HepG2 (cell line): ENCODE data around the gene QKI. TPM values are rescaled to one million over a fixed set of nuclear protein-coding genes. Genes with fewer than 3 reads are reported as not detected.

ENCODE experiments used
- ATAC-seq: fragments of 200-7000 bp; cut with Tn5 transposase; 3 replicates; pipeline ENCODE4 v1.9.1; 2020; ENCODE audit warnings: mild to moderate bottlenecking, moderate library complexity
- BruUV-seq: library from RNA; stranded (reverse); fragments of 400-500 nt; replicated peaks from 2 replicates; lab custom pipeline; 2021; lab: Mats Ljungman, UMichigan
- CTCF ChIA-PET: fragments of 300-600 bp; formaldehyde crosslinking; extraction: SDS; loops from one replicate; lab custom pipeline; 2021; ENCODE audit warnings: low total read pairs, inconsistent platforms, low intra/inter-chr PET ratio; lab: Yijun Ruan, JAX
- POLR2A ChIA-PET: fragments of 350-600 bp; sonication (Branson Sonifier 250); formaldehyde crosslinking; loops from one replicate; lab custom pipeline; 2020; ENCODE audit warnings: antibody characterized with exemption, inconsistent platforms; lab: Yijun Ruan, JAX
- DNase-seq: peaks from one replicate; pipeline ENCODE4 v3.0.0-alpha.2; 2015; ENCODE audit warnings: low spot score
- FAIRE-seq: peaks from 3 replicates; lab custom pipeline; 2011; peaks lifted over from hg19 to GRCh38; lab: Jason Lieb, UNC
- H2AFZ ChIP-seq: one replicate; pipeline ENCODE4 v1.6.1; 2011; ENCODE audit warnings: low read length, inconsistent platforms
- H3K27ac ChIP-seq: fragments of 300-600 bp; 3 replicates; pipeline ENCODE4 v1.8.0; 2011; ENCODE audit warnings: mixed run types, mild to moderate bottlenecking, mixed read lengths, low read length, inconsistent platforms; ENCODE audit not compliant: insufficient read depth; ENCODE audit errors: extremely low read length
- H3K27me3 ChIP-seq, 2 experiments: fragments of 200-600 bp in 1 of 2; 2 replicates in 1 of 2; 3 replicates in 1 of 2; pipeline versions ENCODE4 v1.6.0 to v1.8.0; 2011; ENCODE audit warnings: low read length in 2 of 2, mild to moderate bottlenecking in 2 of 2, moderate library complexity in 2 of 2, inconsistent platforms in 1 of 2; ENCODE audit not compliant: insufficient read depth in 2 of 2, control insufficient read depth in 1 of 2
- H3K36me3 ChIP-seq, 2 experiments: fragments of 200-600 bp in 1 of 2; replicated peaks in 1 of 2; 2 replicates in 1 of 2; 3 replicates in 1 of 2; pipeline versions ENCODE4 v1.5.1 to v1.8.0; 2011; ENCODE audit warnings: low read length in 2 of 2, inconsistent platforms in 1 of 2; ENCODE audit not compliant: insufficient read depth in 2 of 2, control insufficient read depth in 1 of 2
- H3K4me1 ChIP-seq: 2 replicates; pipeline ENCODE4 v1.5.1; 2012; ENCODE audit warnings: low read length, inconsistent platforms; ENCODE audit not compliant: insufficient read depth
- H3K4me2 ChIP-seq: 2 replicates; pipeline ENCODE4 v1.6.0; 2011; ENCODE audit warnings: low read depth, low read length, inconsistent platforms
- H3K4me3 ChIP-seq, 3 experiments: fragments of 200-600 bp in 1 of 3; sonication (generic), shearing (Covaris generic) in 1 of 3; replicated peaks in 1 of 3; 2 replicates each; pipeline ENCODE4 v1.5.1; 2011 to 2016; ENCODE audit warnings: low read length in 3 of 3, inconsistent platforms in 2 of 3, low read depth in 2 of 3, mild to moderate bottlenecking in 2 of 3, control low read depth in 1 of 3, mixed read lengths in 1 of 3; ENCODE audit not compliant: insufficient read depth in 1 of 3
- H3K79me2 ChIP-seq: one replicate; pipeline ENCODE4 v1.6.1; 2011; ENCODE audit warnings: low read length, inconsistent platforms; ENCODE audit not compliant: insufficient read depth
- H3K9ac ChIP-seq: 2 replicates; pipeline ENCODE4 v1.6.0; 2011; ENCODE audit warnings: mild to moderate bottlenecking, low read depth, low read length, inconsistent platforms; ENCODE audit not compliant: insufficient read depth
- H3K9me3 ChIP-seq: 2 replicates; pipeline ENCODE4 v1.5.1; 2012; ENCODE audit warnings: mild to moderate bottlenecking, low read length
- H4K20me1 ChIP-seq: 2 replicates; pipeline ENCODE4 v1.6.0; 2011; ENCODE audit warnings: inconsistent platforms, mild to moderate bottlenecking, low read length, moderate library complexity; ENCODE audit not compliant: insufficient read depth
- CCDC6 ChIP-seq: sonication (generic); formaldehyde crosslinking; IDR thresholded peaks from 2 replicates; pipeline ENCODE4 v1.8.1; 2022; ENCODE audit warnings: mild to moderate bottlenecking, missing genetic modification reagents, moderate library complexity
- GFI1 ChIP-seq: sonication (generic); formaldehyde crosslinking; IDR thresholded peaks from 2 replicates; pipeline ENCODE4 v1.5.0; 2020; ENCODE audit warnings: missing genetic modification reagents, mild to moderate bottlenecking, borderline replicate concordance
- NR1H2 ChIP-seq: sonication (generic); formaldehyde crosslinking; IDR thresholded peaks from 2 replicates; pipeline ENCODE4 v1.8.1; 2022; ENCODE audit warnings: low read depth, missing genetic modification reagents, borderline replicate concordance
- SATB2 ChIP-seq: sonication (generic); formaldehyde crosslinking; IDR thresholded peaks from 2 replicates; pipeline ENCODE4 v1.5.0; 2020; ENCODE audit warnings: missing genetic modification reagents
- ZKSCAN1 ChIP-seq: fragments of 150-350 bp; IDR thresholded peaks from 2 replicates; pipeline ENCODE4 v1.6.1; 2014; ENCODE audit warnings: low read length
- ZNF121 ChIP-seq: sonication (generic); formaldehyde crosslinking; IDR thresholded peaks from 2 replicates; pipeline ENCODE4 v1.5.0; 2020; ENCODE audit warnings: mild to moderate bottlenecking, missing genetic modification reagents
- ZNF224 ChIP-seq: sonication (generic); formaldehyde crosslinking; IDR thresholded peaks from 2 replicates; pipeline ENCODE4 v1.5.0; 2020; ENCODE audit warnings: mild to moderate bottlenecking, missing genetic modification reagents
- ZNF761 ChIP-seq: sonication (generic); formaldehyde crosslinking; conservative IDR thresholded peaks from 2 replicates; pipeline ENCODE4 v1.4.0; 2020; ENCODE audit warnings: mild to moderate bottlenecking, missing genetic modification reagents
- ZSCAN12 ChIP-seq: sonication (generic); formaldehyde crosslinking; IDR thresholded peaks from 2 replicates; pipeline ENCODE4 v1.9.0; 2021; ENCODE audit warnings: mild to moderate bottlenecking, missing genetic modification reagents
- WGBS: methylation state at CpG from one replicate; pipeline ENCODE4 v1.1.6; 2017; ENCODE audit warnings: low lambda C conversion rate; 5-methylcytosine and 5-hydroxymethylcytosine counted together
- in situ Hi-C: cut with HindIII; loops from 2 replicates; pipeline ENCODE4 v1.10.0; 2017; ENCODE audit warnings: low pct_unique_long_range_greater_than_20kb; ENCODE audit not compliant: extremely low pct_ligation_motif_present
- intact Hi-C: fragments of 100-400 bp; cut with micrococcal nuclease; formaldehyde crosslinking; loops from one replicate; pipeline ENCODE4 v1.10.0; 2022; ENCODE audit not compliant: unreplicated experiment
- polyA plus RNA-seq, 8 experiments: library from polyadenylated mRNA; depleted of rRNA in 3 of 8; stranded (reverse) in 7 of 8; unstranded in 1 of 8; fragments of >200 nt; fragmentation: Illumina TruSeq in 4 of 8; extraction: Trizol in 4 of 8; gene quantifications; 2 replicates each; pipeline versions ENCODE4 v1.2.1 to v1.2.3, GENCODE V29; 2011 to 2016; ENCODE audit warnings: low read depth in 4 of 8, missing spikeins in 1 of 8, mixed read lengths in 1 of 8; ENCODE audit not compliant: insufficient read depth in 1 of 8
- total RNA-seq, 5 experiments: library from RNA; depleted of rRNA; stranded (reverse); fragments of >200 nt; fragmentation: Illumina TruSeq; extraction: Trizol; gene quantifications; 2 replicates each; pipeline ENCODE4 v1.2.3, GENCODE V29; 2016; ENCODE audit warnings: low read depth in 1 of 5
- TF ChIP-seq, protein P1 (sequence below): sonication (generic); formaldehyde crosslinking; IDR thresholded peaks from 2 replicates; pipeline ENCODE4 v1.4.0; 2020; ENCODE audit warnings: missing genetic modification reagents
- TF ChIP-seq, protein P2 (sequence below): sonication (generic); formaldehyde crosslinking; IDR thresholded peaks from 2 replicates; pipeline ENCODE4 v1.9.0; 2022; ENCODE audit warnings: low read depth, missing genetic modification reagents
- TF ChIP-seq, protein P3 (sequence below): sonication (generic); formaldehyde crosslinking; IDR thresholded peaks from 2 replicates; pipeline ENCODE4 v1.5.0; 2020; ENCODE audit warnings: missing genetic modification reagents, mild to moderate bottlenecking, borderline replicate concordance

Gene QKI
- total and polyA plus RNA-seq, 2 of the 13 experiments (the other 11 are each of a cell fraction or from before 2014, with no cell fraction given) = 136 to 137 TPM

DNA sequence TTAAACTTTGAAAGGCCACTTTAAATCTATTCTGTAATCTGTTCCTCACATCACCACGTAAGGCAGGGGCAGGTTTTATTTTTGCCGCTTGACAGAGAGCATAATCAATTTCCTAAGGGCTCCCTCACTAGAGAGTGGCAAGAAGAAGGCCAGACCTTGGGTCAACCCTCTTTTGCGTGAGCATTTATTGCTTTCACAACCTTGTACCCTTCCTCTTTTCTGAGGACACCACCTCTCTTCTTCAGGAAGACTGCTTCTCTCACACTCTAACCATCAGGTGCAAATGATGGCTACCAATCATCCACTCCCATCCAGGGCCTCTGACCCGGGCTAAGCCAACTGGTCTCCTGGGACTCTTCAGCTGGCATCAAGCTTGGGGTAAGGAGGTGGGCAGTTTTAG lies 25.2 kb upstream of the QKI start (continued):
- TF ChIP-seq, protein P1, sequence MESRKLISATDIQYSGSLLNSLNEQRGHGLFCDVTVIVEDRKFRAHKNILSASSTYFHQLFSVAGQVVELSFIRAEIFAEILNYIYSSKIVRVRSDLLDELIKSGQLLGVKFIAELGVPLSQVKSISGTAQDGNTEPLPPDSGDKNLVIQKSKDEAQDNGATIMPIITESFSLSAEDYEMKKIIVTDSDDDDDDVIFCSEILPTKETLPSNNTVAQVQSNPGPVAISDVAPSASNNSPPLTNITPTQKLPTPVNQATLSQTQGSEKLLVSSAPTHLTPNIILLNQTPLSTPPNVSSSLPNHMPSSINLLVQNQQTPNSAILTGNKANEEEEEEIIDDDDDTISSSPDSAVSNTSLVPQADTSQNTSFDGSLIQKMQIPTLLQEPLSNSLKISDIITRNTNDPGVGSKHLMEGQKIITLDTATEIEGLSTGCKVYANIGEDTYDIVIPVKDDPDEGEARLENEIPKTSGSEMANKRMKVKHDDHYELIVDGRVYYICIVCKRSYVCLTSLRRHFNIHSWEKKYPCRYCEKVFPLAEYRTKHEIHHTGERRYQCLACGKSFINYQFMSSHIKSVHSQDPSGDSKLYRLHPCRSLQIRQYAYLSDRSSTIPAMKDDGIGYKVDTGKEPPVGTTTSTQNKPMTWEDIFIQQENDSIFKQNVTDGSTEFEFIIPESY = no peak
- TF ChIP-seq ZKSCAN1 (no peak), CCDC6 (CRISPR knock-in tag) (no peak), ZNF761 (CRISPR knock-in tag) (no peak), GFI1 (CRISPR knock-in tag) (no peak), ZNF224 (CRISPR knock-in tag) (no peak)

DNA sequence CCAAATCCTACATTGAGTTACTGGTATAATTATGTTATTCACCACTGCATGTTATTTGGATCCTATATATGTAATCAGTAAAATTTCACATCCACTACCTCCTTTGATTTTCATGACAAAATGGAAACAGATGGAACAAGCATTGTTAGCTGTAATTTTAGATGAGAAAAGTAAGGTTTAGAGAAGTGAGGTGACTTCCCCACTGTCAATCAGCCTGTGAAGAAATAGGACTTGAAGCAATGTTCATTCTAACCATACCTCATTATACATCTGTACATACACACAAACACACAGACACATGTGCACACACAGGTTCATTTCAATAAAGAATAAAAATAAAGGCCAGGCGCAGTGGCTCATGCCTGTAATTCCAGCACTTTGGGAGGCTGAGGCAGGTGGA lies 23.7 kb upstream of the QKI start:
- intact Hi-C loops = no loop called here
- TF ChIP-seq SATB2 (CRISPR knock-in tag) (no peak), NR1H2 (CRISPR knock-in tag) (no peak), ZSCAN12 (CRISPR knock-in tag) (no peak), ZNF121 (CRISPR knock-in tag) (no peak)
- TF ChIP-seq, protein P2, sequence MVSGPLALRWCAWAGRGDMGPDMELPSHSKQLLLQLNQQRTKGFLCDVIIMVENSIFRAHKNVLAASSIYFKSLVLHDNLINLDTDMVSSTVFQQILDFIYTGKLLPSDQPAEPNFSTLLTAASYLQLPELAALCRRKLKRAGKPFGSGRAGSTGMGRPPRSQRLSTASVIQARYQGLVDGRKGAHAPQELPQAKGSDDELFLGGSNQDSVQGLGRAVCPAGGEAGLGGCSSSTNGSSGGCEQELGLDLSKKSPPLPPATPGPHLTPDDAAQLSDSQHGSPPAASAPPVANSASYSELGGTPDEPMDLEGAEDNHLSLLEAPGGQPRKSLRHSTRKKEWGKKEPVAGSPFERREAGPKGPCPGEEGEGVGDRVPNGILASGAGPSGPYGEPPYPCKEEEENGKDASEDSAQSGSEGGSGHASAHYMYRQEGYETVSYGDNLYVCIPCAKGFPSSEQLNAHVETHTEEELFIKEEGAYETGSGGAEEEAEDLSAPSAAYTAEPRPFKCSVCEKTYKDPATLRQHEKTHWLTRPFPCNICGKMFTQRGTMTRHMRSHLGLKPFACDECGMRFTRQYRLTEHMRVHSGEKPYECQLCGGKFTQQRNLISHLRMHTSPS (CRISPR knock-in tag) = no peak
- TF ChIP-seq, protein P3, sequence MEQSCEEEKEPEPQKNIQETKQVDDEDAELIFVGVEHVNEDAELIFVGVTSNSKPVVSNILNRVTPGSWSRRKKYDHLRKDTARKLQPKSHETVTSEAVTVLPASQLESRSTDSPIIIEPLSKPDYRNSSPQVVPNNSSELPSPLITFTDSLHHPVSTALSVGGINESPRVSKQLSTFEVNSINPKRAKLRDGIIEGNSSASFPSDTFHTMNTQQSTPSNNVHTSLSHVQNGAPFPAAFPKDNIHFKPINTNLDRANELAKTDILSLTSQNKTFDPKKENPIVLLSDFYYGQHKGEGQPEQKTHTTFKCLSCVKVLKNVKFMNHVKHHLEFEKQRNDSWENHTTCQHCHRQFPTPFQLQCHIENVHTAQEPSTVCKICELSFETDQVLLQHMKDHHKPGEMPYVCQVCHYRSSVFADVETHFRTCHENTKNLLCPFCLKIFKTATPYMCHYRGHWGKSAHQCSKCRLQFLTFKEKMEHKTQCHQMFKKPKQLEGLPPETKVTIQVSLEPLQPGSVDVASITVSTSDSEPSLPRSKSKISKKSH = no peak
- TF ChIP-seq, all 625 proteins: peak for 0
- in situ Hi-C loops = no loop called here
- Histone ChIP-seq H3K4me2 (no peak overlapping the region), H3K27me3 (no peaks in the 10 kb centered on the region), H2AFZ (no peak overlapping the region), H3K9me3 (no peaks in the 10 kb centered on the region), H3K9ac (no peak overlapping the region), H3K79me2 (no peaks in the 10 kb centered on the region), H4K20me1 (no peaks in the 10 kb centered on the region), H3K4me3 (no peak overlapping the region), H3K27ac (no peak overlapping the region), H3K4me1 (peaks cover 24% of the 10 kb centered on the region), H3K36me3 (no peaks in the 10 kb centered on the region)
- ChIA-PET POLR2A (no interaction called here), CTCF (no interaction called here)
- WGBS = 73% methylated on average over 1 of the region's 1 CpG
- ATAC-seq = no peak
- FAIRE-seq = no peak
- DNase-seq = no peak
- no TSS peak for BruUV-seq
